HL-60 (cell line): ENCODE results near the gene KLHL40.

Experiments used
- DNase-seq, 2 experiments: peaks; one replicate each; pipeline ENCODE4 v3.0.0-alpha.2; 2010 to 2020; ENCODE audit warnings: low read depth in 1 of 2, low spot score in 1 of 2
- H3K27ac ChIP-seq: fragments of 250-450 bp; sonication (Bioruptor Pico); replicated peaks from 2 replicates; pipeline ENCODE4 v1.5.1; 2020; ENCODE audit warnings: mild to moderate bottlenecking, moderate library complexity
- H3K27me3 ChIP-seq: fragments of 250-450 bp; sonication (Bioruptor Pico); 2 replicates; pipeline ENCODE4 v1.5.1; 2021; ENCODE audit warnings: mild to moderate bottlenecking, moderate library complexity; ENCODE audit not compliant: insufficient read depth, poor library complexity, severe bottlenecking
- H3K4me3 ChIP-seq: replicated peaks from 2 replicates; pipeline ENCODE4 v1.5.1; 2011; ENCODE audit warnings: mild to moderate bottlenecking, control low read depth, low read length; ENCODE audit not compliant: insufficient read depth
- GABPA ChIP-seq: IDR thresholded peaks from 2 replicates; pipeline ENCODE4 v1.6.1; 2012; ENCODE audit warnings: low read depth
- POLR2AphosphoS5 ChIP-seq: IDR thresholded peaks from 2 replicates; pipeline ENCODE4 v1.6.1; 2012; ENCODE audit warnings: low read depth
- SPI1 ChIP-seq: IDR thresholded peaks from 2 replicates; pipeline ENCODE4 v1.6.1; 2012; ENCODE audit warnings: low read depth, mild to moderate bottlenecking, borderline replicate concordance
- TF ChIP-seq, protein P1 (sequence below): IDR thresholded peaks from 2 replicates; pipeline ENCODE4 v1.6.1; 2012; ENCODE audit warnings: low read depth; ENCODE audit not compliant: insufficient replicate concordance
- TF ChIP-seq, protein P2 (sequence below): IDR thresholded peaks from one replicate; pipeline ENCODE4 v1.5.1; 2011; ENCODE audit warnings: low read length, control low read depth, inconsistent platforms; ENCODE audit not compliant: insufficient read depth

KLHL40 gene

DNA sequence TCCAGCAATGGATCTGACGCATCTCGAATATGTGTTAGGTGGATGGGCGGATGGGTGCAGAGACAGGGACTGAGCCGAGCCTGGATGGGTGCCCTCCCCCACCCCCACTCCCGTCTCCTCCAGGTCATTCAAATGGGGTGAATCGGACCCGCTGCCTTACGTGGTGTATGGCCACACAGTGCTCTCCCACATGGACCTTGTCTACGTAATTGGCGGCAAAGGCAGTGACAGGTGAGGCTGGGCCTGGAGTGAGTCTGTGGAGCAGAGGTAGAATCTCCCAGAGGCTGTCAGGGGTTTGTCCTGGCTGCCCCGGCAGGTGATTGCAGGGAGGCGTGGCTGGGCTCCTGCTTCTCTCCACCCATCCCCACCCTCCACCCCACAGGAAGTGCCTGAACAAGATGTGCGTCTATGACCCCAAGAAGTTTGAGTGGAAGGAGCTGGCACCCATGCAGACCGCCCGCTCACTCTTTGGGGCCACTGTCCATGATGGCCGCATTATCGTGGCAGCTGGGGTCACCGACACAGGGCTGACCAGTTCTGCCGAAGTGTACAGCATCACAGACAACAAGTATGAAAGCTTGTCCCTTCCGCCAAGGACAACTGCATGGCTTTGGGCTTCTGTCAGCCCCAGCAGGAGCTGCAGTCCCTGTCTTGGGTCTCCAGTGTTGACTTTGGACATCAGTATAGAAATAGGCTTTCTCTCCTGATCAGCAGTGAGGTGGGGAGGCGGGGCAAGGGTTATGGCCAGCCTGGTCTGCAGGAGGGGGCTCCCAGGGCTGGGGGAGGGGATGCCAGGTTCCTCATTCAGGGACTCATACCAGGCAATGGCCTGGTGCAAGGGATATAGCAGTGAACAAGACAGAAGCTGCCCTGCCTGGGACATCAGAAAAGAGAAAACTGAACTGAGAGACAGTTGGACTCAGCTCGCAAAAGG, 3.4 kb downstream of the KLHL40 start:
- Histone ChIP-seq H3K27me3 (no peaks in the 10 kb centered on the region), H3K27ac (no peak overlapping the region), H3K4me3 (no peak overlapping the region)
- DNase-seq, result no peak
- TF ChIP-seq, protein P1, sequence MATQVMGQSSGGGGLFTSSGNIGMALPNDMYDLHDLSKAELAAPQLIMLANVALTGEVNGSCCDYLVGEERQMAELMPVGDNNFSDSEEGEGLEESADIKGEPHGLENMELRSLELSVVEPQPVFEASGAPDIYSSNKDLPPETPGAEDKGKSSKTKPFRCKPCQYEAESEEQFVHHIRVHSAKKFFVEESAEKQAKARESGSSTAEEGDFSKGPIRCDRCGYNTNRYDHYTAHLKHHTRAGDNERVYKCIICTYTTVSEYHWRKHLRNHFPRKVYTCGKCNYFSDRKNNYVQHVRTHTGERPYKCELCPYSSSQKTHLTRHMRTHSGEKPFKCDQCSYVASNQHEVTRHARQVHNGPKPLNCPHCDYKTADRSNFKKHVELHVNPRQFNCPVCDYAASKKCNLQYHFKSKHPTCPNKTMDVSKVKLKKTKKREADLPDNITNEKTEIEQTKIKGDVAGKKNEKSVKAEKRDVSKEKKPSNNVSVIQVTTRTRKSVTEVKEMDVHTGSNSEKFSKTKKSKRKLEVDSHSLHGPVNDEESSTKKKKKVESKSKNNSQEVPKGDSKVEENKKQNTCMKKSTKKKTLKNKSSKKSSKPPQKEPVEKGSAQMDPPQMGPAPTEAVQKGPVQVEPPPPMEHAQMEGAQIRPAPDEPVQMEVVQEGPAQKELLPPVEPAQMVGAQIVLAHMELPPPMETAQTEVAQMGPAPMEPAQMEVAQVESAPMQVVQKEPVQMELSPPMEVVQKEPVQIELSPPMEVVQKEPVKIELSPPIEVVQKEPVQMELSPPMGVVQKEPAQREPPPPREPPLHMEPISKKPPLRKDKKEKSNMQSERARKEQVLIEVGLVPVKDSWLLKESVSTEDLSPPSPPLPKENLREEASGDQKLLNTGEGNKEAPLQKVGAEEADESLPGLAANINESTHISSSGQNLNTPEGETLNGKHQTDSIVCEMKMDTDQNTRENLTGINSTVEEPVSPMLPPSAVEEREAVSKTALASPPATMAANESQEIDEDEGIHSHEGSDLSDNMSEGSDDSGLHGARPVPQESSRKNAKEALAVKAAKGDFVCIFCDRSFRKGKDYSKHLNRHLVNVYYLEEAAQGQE, result no peak

DNA sequence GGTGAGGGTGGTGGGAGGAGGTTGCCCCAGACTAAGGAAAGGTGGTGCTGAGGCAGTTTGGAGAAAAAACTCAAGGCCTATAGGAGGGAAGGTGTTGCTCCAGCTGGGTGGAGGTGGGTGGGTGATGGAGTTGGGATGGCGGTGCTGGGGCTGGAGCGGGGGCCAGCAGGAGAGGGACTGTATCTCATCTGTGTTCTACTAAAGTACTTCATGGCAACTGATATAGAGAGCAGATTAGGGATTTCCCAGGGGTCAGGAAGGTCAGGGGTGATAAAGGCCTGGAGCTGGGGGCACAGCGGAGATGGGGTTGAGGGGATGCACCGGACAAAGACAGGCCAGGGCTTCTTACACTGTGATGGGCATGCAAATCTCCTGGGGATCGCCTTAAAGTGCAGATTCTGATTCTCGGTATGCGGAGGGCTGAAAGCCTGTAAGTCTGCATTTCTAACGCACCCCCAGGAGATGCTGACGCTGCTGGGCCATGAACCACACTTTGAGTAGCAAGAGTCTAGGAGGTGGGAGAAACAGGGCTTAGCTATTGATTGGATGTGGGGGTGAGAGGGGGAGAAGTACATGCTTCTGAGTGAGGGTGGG, 4.2 kb downstream of the KLHL40 start:
- H3K4me3 ChIP-seq, result no peak overlapping the region
- no peak for DNase-seq
- TF ChIP-seq SPI1, result no peak
- TF ChIP-seq, protein P2, sequence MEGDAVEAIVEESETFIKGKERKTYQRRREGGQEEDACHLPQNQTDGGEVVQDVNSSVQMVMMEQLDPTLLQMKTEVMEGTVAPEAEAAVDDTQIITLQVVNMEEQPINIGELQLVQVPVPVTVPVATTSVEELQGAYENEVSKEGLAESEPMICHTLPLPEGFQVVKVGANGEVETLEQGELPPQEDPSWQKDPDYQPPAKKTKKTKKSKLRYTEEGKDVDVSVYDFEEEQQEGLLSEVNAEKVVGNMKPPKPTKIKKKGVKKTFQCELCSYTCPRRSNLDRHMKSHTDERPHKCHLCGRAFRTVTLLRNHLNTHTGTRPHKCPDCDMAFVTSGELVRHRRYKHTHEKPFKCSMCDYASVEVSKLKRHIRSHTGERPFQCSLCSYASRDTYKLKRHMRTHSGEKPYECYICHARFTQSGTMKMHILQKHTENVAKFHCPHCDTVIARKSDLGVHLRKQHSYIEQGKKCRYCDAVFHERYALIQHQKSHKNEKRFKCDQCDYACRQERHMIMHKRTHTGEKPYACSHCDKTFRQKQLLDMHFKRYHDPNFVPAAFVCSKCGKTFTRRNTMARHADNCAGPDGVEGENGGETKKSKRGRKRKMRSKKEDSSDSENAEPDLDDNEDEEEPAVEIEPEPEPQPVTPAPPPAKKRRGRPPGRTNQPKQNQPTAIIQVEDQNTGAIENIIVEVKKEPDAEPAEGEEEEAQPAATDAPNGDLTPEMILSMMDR, result no peak
- TF ChIP-seq, protein P1, result no peak
- TF ChIP-seq POLR2AphosphoS5, result no peak
- TF ChIP-seq GABPA, result no peak
- no peak overlapping the region for H3K27ac ChIP-seq
- no peaks in the 10 kb centered on the region for H3K27me3 ChIP-seq

DNA sequence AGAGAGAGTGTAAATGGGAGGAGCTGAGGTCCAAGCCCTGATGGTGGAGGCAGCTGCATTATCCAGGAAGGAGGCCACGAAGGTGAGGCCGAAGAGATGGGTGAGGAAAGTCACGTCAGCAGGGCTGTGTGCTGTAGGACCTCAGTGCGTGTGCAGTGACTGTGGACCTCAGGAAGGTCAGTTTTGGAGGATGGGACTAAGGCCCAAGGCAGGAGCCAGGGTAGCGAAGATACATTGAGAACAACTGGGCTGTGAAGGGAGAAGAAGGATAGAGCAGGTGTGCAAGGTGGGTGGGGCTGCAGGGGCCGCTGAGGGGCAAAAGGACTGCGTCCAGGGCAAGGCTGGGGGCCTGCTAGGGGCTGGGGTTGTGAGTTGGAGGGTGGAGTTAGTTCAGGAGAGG, 4.9 kb downstream of the KLHL40 start:
- Histone ChIP-seq H3K4me3 (no peak overlapping the region), H3K27ac (no peak overlapping the region), H3K27me3 (no peaks in the 10 kb centered on the region)
- TF ChIP-seq POLR2AphosphoS5, result no peak
- TF ChIP-seq GABPA, result no peak
- TF ChIP-seq SPI1, result no peak
- TF ChIP-seq, protein P2, result no peak
- TF ChIP-seq, protein P1, result no peak
- no peak for DNase-seq
